Measurements from ENCODE around the gene KRTAP5-3.

GRCh38 chr11:1560649-1561251, 47.5 kb downstream of the KRTAP5-3 start:
- TF ChIP-seq, protein P1, sequence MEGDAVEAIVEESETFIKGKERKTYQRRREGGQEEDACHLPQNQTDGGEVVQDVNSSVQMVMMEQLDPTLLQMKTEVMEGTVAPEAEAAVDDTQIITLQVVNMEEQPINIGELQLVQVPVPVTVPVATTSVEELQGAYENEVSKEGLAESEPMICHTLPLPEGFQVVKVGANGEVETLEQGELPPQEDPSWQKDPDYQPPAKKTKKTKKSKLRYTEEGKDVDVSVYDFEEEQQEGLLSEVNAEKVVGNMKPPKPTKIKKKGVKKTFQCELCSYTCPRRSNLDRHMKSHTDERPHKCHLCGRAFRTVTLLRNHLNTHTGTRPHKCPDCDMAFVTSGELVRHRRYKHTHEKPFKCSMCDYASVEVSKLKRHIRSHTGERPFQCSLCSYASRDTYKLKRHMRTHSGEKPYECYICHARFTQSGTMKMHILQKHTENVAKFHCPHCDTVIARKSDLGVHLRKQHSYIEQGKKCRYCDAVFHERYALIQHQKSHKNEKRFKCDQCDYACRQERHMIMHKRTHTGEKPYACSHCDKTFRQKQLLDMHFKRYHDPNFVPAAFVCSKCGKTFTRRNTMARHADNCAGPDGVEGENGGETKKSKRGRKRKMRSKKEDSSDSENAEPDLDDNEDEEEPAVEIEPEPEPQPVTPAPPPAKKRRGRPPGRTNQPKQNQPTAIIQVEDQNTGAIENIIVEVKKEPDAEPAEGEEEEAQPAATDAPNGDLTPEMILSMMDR (IDR thresholded peaks at IDR 0.05; ENCODE audit: low read depth, low read length), result no peak
- no peak for TF ChIP-seq MAX (IDR thresholded peaks at IDR 0.05; ENCODE audit: low read depth, low read length)
